ENCODE measurements around the gene RNU5D-1. TPM values are rescaled to one million over a fixed set of nuclear protein-coding genes. Genes with fewer than 3 reads are reported as not detected.

RNU5D-1 gene
- total and polyA plus RNA-seq, 2 of the 13 experiments (the other 11 are each of a cell fraction or from before 2014, with no cell fraction given) = 165 TPM; not detected in 1

DNA sequence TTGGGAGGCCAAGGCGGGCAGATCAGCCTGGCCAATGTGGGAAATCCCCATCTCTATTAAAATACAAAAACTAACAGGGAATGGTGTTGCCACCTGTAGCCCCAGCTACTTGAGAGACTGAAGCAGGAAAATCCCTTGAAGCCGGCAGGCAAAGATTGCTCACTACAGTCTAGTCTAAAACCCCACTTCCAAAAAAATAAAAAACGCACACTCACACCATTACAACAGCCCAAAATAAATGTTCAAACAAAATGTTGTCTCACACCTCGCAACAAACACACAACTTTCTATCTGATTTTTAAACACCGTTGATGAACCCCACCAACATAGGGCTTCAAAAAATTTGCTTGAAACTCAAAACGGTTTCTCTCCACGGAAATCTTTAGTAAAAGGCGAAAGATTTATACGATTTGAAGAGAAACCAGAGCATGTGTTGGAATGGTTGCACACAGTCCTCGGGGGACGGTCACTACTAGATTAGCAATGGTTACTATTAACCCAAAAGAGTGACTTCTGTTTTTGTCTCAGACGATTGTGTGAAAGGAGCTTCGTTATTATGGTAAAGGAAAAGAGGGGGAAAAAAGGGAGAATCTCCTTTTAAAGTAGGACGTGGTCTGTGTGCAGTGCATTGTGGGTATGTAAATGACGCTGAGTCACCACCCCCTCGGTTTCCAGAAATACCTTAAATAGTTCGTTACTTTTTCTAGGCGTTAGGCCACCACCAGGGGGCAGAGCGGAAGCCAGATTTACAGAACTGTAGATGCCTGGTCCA, at the start of gene RNU5D-1 (continued):
- TF ChIP-seq, protein P1, sequence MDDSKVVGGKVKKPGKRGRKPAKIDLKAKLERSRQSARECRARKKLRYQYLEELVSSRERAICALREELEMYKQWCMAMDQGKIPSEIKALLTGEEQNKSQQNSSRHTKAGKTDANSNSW (CRISPR knock-in tag; IDR thresholded peaks at IDR 0.05; ENCODE audit: borderline replicate concordance) = no peak; the same call in 1 of the 2 replicates
- TF ChIP-seq SMAD3 (CRISPR knock-in tag; IDR thresholded peaks at IDR 0.05) (peak; percentile 52; the same call in 1 of the 2 replicates), PHF5A (CRISPR knock-in tag; IDR thresholded peaks at IDR 0.05; ENCODE audit: low read depth, unreplicated experiment) (peak; percentile 58), NFRKB (IDR thresholded peaks at IDR 0.05) (no peak), AHDC1 (CRISPR knock-in tag; IDR thresholded peaks at IDR 0.05; ENCODE audit: borderline replicate concordance) (no peak; the same call in 1 of the 2 replicates), SP2 (CRISPR knock-in tag; IDR thresholded peaks at IDR 0.05) (no peak), DPF2 (CRISPR knock-in tag; IDR thresholded peaks at IDR 0.05; ENCODE audit: borderline replicate concordance, low read depth) (no peak), FOXK2 (IDR thresholded peaks at IDR 0.05) (peak; percentile 43; the same call in 1 of the 2 replicates), RBFOX2 (IDR thresholded peaks at IDR 0.05; ENCODE audit: low read depth, low read length) (peak; percentile 89), CCDC6 (CRISPR knock-in tag; IDR thresholded peaks at IDR 0.05) (peak; percentile 63), HDAC2 (CRISPR knock-in tag; IDR thresholded peaks at IDR 0.05) (no peak; the same call in 1 of the 2 replicates), ZNF883 (CRISPR knock-in tag; IDR thresholded peaks at IDR 0.05; ENCODE audit: not compliant biosample characterization) (no peak), HNRNPH1 (optimal IDR thresholded peaks at IDR 0.05; ENCODE audit: low read depth, low read length) (no peak)
- TF ChIP-seq, protein P2, sequence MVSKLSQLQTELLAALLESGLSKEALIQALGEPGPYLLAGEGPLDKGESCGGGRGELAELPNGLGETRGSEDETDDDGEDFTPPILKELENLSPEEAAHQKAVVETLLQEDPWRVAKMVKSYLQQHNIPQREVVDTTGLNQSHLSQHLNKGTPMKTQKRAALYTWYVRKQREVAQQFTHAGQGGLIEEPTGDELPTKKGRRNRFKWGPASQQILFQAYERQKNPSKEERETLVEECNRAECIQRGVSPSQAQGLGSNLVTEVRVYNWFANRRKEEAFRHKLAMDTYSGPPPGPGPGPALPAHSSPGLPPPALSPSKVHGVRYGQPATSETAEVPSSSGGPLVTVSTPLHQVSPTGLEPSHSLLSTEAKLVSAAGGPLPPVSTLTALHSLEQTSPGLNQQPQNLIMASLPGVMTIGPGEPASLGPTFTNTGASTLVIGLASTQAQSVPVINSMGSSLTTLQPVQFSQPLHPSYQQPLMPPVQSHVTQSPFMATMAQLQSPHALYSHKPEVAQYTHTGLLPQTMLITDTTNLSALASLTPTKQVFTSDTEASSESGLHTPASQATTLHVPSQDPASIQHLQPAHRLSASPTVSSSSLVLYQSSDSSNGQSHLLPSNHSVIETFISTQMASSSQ (IDR thresholded peaks at IDR 0.05; ENCODE audit: low read depth) = no peak
- TF ChIP-seq, protein P2 (CRISPR knock-in tag; IDR thresholded peaks at IDR 0.05; ENCODE audit: borderline replicate concordance) = no peak; the same call in 1 of the 2 replicates
- TF ChIP-seq, protein P3, sequence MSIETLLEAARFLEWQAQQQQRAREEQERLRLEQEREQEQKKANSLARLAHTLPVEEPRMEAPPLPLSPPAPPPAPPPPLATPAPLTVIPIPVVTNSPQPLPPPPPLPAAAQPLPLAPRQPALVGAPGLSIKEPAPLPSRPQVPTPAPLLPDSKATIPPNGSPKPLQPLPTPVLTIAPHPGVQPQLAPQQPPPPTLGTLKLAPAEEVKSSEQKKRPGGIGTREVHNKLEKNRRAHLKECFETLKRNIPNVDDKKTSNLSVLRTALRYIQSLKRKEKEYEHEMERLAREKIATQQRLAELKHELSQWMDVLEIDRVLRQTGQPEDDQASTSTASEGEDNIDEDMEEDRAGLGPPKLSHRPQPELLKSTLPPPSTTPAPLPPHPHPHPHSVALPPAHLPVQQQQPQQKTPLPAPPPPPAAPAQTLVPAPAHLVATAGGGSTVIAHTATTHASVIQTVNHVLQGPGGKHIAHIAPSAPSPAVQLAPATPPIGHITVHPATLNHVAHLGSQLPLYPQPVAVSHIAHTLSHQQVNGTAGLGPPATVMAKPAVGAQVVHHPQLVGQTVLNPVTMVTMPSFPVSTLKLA (IDR thresholded peaks at IDR 0.05) = no peak
- TF ChIP-seq, protein P4, sequence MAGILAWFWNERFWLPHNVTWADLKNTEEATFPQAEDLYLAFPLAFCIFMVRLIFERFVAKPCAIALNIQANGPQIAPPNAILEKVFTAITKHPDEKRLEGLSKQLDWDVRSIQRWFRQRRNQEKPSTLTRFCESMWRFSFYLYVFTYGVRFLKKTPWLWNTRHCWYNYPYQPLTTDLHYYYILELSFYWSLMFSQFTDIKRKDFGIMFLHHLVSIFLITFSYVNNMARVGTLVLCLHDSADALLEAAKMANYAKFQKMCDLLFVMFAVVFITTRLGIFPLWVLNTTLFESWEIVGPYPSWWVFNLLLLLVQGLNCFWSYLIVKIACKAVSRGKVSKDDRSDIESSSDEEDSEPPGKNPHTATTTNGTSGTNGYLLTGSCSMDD (CRISPR knock-in tag; IDR thresholded peaks at IDR 0.05) = no peak

Data from HepG2 (cell line).